ENCODE results near the gene PRAMEF33.
"Not testable (repeated sequence)": the region's sequence is repeated elsewhere in the genome, so short reads cannot be mapped to it uniquely, and the experiment has no call there.

The PRAMEF33 gene

GRCh38 chr1:13347034-13347433 is 43.7 kb downstream of the PRAMEF33 start, which contains the start of gene PRAMEF14:
PRAMEF14 (minus strand) TSS chr1:13347134; CDS start chr1:13345314, 1,820 bp downstream.
- not testable (repeated sequence) for H3K4me3 ChIP-seq (ENCODE audit: low read length); H3K9ac ChIP-seq (ENCODE audit: low read length); H3K9me3 ChIP-seq (ENCODE audit: control insufficient read depth, low read depth, low read length); H3K4me1 ChIP-seq (ENCODE audit: control insufficient read depth, low read depth, low read length); H3K27me3 ChIP-seq (ENCODE audit: control insufficient read depth, insufficient read depth, low read length); H3K36me3 ChIP-seq (ENCODE audit: control insufficient read depth, low read depth, low read length); H3K27ac ChIP-seq (ENCODE audit: low read length)

DNA sequence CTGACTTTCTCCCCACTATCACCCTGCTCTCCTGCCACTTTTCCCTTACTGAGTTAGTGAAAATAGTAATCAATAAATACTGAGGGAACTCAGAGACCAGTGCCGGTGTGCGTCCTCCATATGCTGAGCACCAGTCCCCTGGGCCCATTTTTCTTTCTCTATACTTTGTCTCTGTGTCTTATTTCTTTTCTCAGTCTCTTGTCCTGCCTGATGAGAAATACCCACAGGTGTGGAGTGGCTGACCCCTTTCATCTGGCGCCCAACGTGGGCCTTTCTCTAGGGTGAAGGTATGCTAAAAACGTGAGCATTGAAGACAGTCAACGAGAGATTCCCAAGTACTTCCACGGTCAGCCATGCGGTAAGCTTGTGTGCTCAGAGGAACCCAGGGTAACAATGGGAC is 50.1 kb downstream of the PRAMEF33 start:
- H3K36me3 ChIP-seq (ENCODE audit: control insufficient read depth, low read depth, low read length); H3K4me1 ChIP-seq (ENCODE audit: control insufficient read depth, low read depth, low read length); H3K27ac ChIP-seq (ENCODE audit: low read length); H3K4me3 ChIP-seq (ENCODE audit: low read length); H3K9me3 ChIP-seq (ENCODE audit: control insufficient read depth, low read depth, low read length); H3K9ac ChIP-seq (ENCODE audit: low read length); H3K27me3 ChIP-seq (ENCODE audit: control insufficient read depth, insufficient read depth, low read length): not testable (repeated sequence)

GRCh38 chr1:13354475-13354874 is 51.1 kb downstream of the PRAMEF33 start:
- H3K27me3 ChIP-seq (ENCODE audit: control insufficient read depth, insufficient read depth, low read length); H3K9ac ChIP-seq (ENCODE audit: low read length); H3K4me1 ChIP-seq (ENCODE audit: control insufficient read depth, low read depth, low read length); H3K36me3 ChIP-seq (ENCODE audit: control insufficient read depth, low read depth, low read length); H3K4me3 ChIP-seq (ENCODE audit: low read length); H3K27ac ChIP-seq (ENCODE audit: low read length); H3K9me3 ChIP-seq (ENCODE audit: control insufficient read depth, low read depth, low read length): not testable (repeated sequence)

GRCh38 chr1:13356774-13357173 is 53.4 kb downstream of the PRAMEF33 start:
- not testable (repeated sequence) for H3K27ac ChIP-seq (ENCODE audit: low read length); H3K9ac ChIP-seq (ENCODE audit: low read length); H3K36me3 ChIP-seq (ENCODE audit: control insufficient read depth, low read depth, low read length); H3K27me3 ChIP-seq (ENCODE audit: control insufficient read depth, insufficient read depth, low read length); H3K4me1 ChIP-seq (ENCODE audit: control insufficient read depth, low read depth, low read length); H3K4me3 ChIP-seq (ENCODE audit: low read length); H3K9me3 ChIP-seq (ENCODE audit: control insufficient read depth, low read depth, low read length)
